ENCODE data around the gene SLC30A1. TPM values are rescaled to one million over a fixed set of nuclear protein-coding genes. Genes with fewer than 3 reads are reported as not detected.

Gene SLC30A1
- total RNA-seq, 4 donors from 2014 or later, result 1.3 to 3.0 (median 2.1) TPM

DNA sequence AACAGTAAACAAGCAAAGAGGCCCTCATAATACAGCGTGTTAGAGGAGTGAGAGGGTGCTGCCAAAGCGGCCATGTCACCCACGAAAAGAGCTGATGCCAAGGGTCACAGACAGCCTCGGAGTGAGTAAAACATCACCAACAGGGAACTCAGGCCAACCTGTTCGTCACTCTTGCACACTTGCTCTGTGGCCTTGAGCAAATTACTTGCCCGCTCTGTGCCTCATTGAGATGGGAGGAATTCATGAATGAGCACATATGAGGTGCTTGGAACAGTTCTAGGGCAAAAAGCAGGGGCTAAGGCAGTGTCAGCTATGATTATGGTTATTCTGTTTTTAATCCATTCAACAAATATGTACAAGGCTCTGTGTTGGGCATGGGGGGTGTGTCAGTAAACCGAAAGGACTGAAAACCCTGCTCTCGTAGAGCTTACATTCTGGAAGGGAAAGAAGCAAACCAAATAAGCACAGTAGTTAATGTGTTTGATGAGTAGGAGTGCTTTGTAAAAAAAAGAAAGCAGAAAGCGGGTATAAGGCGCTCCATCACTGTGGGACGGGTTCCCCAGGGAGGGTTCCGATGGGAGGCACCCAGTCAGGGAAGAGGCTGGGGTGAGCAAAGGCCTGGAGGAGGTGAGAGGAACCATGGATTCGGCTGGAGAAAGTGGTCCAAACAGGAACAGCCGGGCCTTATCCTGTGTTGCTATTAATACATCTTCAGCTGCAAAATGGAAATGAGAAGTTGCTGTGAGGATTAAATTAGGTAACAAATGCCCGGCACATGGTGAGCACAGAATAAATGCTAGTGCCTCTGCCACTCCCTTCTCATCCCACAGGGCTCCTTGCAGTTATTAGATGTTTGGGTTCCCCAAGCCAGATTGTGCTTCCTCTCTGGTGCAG is 47.5 kb downstream of the SLC30A1 start:
- H3K9me3 ChIP-seq, result no peaks in the 10 kb centered on the region
- peaks cover 0 to 12% of the 10 kb centered on the region in 2 donors for H3K4me1 ChIP-seq
- H3K27me3 ChIP-seq, result no peaks in the 10 kb centered on the region
- TF ChIP-seq, protein P1, sequence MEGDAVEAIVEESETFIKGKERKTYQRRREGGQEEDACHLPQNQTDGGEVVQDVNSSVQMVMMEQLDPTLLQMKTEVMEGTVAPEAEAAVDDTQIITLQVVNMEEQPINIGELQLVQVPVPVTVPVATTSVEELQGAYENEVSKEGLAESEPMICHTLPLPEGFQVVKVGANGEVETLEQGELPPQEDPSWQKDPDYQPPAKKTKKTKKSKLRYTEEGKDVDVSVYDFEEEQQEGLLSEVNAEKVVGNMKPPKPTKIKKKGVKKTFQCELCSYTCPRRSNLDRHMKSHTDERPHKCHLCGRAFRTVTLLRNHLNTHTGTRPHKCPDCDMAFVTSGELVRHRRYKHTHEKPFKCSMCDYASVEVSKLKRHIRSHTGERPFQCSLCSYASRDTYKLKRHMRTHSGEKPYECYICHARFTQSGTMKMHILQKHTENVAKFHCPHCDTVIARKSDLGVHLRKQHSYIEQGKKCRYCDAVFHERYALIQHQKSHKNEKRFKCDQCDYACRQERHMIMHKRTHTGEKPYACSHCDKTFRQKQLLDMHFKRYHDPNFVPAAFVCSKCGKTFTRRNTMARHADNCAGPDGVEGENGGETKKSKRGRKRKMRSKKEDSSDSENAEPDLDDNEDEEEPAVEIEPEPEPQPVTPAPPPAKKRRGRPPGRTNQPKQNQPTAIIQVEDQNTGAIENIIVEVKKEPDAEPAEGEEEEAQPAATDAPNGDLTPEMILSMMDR (IDR thresholded peaks at IDR 0.05 in 4 of 5, conservative IDR thresholded peaks at IDR 0.05 in 1 of 5), result no peak
- no peak for TF ChIP-seq POLR2A (IDR thresholded peaks at IDR 0.05)
- in situ Hi-C loops (cut with MboI; ENCODE audit: low sequenced_read_pairs in 4 of 4), result no loop called here
- no peak overlapping the region for H3K4me3 ChIP-seq
- H3K36me3 ChIP-seq, result no peaks in the 10 kb centered on the region
- intact Hi-C loops (cut with DNase I; ENCODE audit: low total_unique reads), result no loop called here
- ATAC-seq (no peak), DNase-seq (no peak)
- H3K27ac ChIP-seq, result no peak overlapping the region

DNA sequence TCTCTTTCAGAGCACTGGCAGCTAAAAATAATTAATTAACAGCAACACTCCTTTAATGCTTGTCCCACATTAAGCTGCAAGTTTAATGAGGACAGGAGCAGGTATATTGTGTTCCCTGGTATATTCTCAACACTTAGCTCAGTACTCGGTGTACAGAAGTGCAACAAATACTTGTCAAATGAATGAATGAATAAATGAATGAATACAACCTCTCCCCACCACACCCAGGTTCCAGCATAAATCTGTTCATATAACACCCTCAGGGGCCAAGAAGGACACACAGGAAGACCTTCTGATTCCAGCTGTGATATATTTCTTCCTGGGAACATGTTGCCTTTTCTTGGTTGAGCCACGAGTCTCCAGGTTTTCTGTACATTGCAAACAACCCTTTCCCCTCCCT is 48.9 kb downstream of the SLC30A1 start:
- DNase-seq (no peak), ATAC-seq (no peak)
- Histone ChIP-seq H3K9me3 (no peaks in the 10 kb centered on the region), H3K27me3 (no peaks in the 10 kb centered on the region), H3K4me1 (peaks cover 0 to 12% of the 10 kb centered on the region in 2 donors), H3K36me3 (no peaks in the 10 kb centered on the region), H3K4me3 (no peak overlapping the region), H3K27ac (no peak overlapping the region)
- in situ Hi-C loops (cut with MboI; ENCODE audit: low sequenced_read_pairs in 4 of 4), result no loop called here
- intact Hi-C loops (cut with DNase I; ENCODE audit: low total_unique reads), result no loop called here
- TF ChIP-seq, protein P1 (IDR thresholded peaks at IDR 0.05 in 4 of 5, conservative IDR thresholded peaks at IDR 0.05 in 1 of 5), result no peak
- no peak for TF ChIP-seq POLR2A (IDR thresholded peaks at IDR 0.05)

GRCh38 chr1:211529453-211529852 is 49.5 kb downstream of the SLC30A1 start:
- Histone ChIP-seq H3K36me3 (no peaks in the 10 kb centered on the region), H3K27me3 (no peaks in the 10 kb centered on the region), H3K4me3 (no peak overlapping the region), H3K9me3 (no peaks in the 10 kb centered on the region), H3K4me1 (peaks cover 0 to 12% of the 10 kb centered on the region in 2 donors), H3K27ac (no peak overlapping the region)
- no peak for TF ChIP-seq POLR2A (IDR thresholded peaks at IDR 0.05)
- TF ChIP-seq, protein P1 (IDR thresholded peaks at IDR 0.05 in 4 of 5, conservative IDR thresholded peaks at IDR 0.05 in 1 of 5), result no peak
- in situ Hi-C loops (cut with MboI; ENCODE audit: low sequenced_read_pairs in 4 of 4), result no loop called here
- no peak for ATAC-seq
- intact Hi-C loops (cut with DNase I; ENCODE audit: low total_unique reads), result no loop called here
- no peak for DNase-seq

DNA sequence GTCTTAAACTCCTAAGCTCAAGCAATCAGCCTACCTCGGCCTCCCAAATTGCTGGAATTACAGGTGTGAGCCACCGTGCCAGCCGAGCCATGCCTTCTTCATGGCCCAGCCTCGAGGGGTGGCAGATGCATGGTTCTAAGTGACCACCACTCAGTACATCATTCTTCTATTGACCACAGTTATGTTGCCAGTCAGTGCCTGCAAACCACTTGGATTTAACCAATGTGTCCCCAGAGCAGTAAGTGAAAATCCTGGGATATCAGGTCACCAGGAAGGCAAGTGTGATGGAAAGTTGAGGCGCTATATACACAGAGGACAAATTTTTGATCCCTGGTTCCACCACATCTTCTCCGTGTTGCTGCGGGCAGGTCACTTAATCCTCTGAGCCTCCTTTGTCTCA is 50.0 kb downstream of the SLC30A1 start:
- ATAC-seq (no peak), DNase-seq (no peak)
- Histone ChIP-seq H3K36me3 (no peaks in the 10 kb centered on the region), H3K4me1 (peaks cover 0 to 12% of the 10 kb centered on the region in 2 donors), H3K9me3 (no peaks in the 10 kb centered on the region), H3K4me3 (no peak overlapping the region), H3K27ac (no peak overlapping the region), H3K27me3 (no peaks in the 10 kb centered on the region)
- TF ChIP-seq POLR2A (IDR thresholded peaks at IDR 0.05), result no peak
- TF ChIP-seq, protein P1 (IDR thresholded peaks at IDR 0.05 in 4 of 5, conservative IDR thresholded peaks at IDR 0.05 in 1 of 5), result no peak
- in situ Hi-C loops (cut with MboI; ENCODE audit: low sequenced_read_pairs in 4 of 4), result no loop called here
- intact Hi-C loops (cut with DNase I; ENCODE audit: low total_unique reads), result no loop called here
